ENCODE measurements around the gene RNF141.

The RNF141 gene

GRCh38 chr11:10476342-10476741 lies 64.6 kb downstream of the RNF141 start:
- Histone ChIP-seq H4K8ac (ENCODE audit: low read length) (no peak overlapping the region), H3K4me3 (ENCODE audit: insufficient read depth in 1 of 2, low read depth in 1 of 2, low read length in 2 of 2) (no peak overlapping the region), H4K91ac (ENCODE audit: low read length) (no peak overlapping the region), H2AK5ac (ENCODE audit: low read length, severe bottlenecking) (no peak overlapping the region), H3K18ac (ENCODE audit: low read depth in 1 of 2, low read length in 2 of 2) (no peak overlapping the region), H2BK15ac (ENCODE audit: low read depth, poor library complexity, severe bottlenecking) (no peak overlapping the region), H3K4me1 (ENCODE audit: control insufficient read depth, insufficient read depth, low read depth, low read length) (no peaks in the 10 kb centered on the region), H3K9me3 (ENCODE audit: control insufficient read depth, low read length) (no peaks in the 10 kb centered on the region), H2BK12ac (ENCODE audit: low read length in 2 of 2) (no peak overlapping the region), H3K79me1 (replicated peaks; ENCODE audit: low read length, poor library complexity, severe bottlenecking) (peaks cover 49% of the 10 kb centered on the region), H3K14ac (ENCODE audit: low read length in 2 of 2) (no peak overlapping the region), H2BK120ac (ENCODE audit: low read depth, low read length) (no peak overlapping the region), H3K4me2 (ENCODE audit: low read length, poor library complexity, severe bottlenecking) (no peak overlapping the region), H3K4ac (ENCODE audit: low read depth in 1 of 2, low read length in 2 of 2) (no peak overlapping the region), H3K36me3 (ENCODE audit: control insufficient read depth in 1 of 2, insufficient read depth in 2 of 2, low read depth in 1 of 2, low read length in 2 of 2) (peaks cover 44 to 82% of the 10 kb centered on the region in 2 experiments), H3K9ac (ENCODE audit: low read length) (no peak overlapping the region), H3K27ac (ENCODE audit: low read length, poor library complexity, severe bottlenecking) (no peak overlapping the region), H2AFZ (ENCODE audit: low read depth, low read length) (no peak overlapping the region), H3K27me3 (ENCODE audit: control insufficient read depth in 1 of 2, insufficient read depth in 1 of 2, low read length in 2 of 2) (no peaks in the 10 kb centered on the region), H2BK5ac (ENCODE audit: low read depth, low read length, poor library complexity, severe bottlenecking) (no peak overlapping the region), H3K23ac (ENCODE audit: low read length in 2 of 2) (no peak overlapping the region)
- 100% methylated on average over 1 of the region's 1 CpG for WGBS
- DNase-seq, result no peak

- Histone ChIP-seq H2BK15ac (ENCODE audit: low read depth, poor library complexity, severe bottlenecking) (no peak overlapping the region), H3K79me1 (replicated peaks; ENCODE audit: low read length, poor library complexity, severe bottlenecking) (peaks cover 40% of the 10 kb centered on the region), H3K4ac (ENCODE audit: low read depth in 1 of 2, low read length in 2 of 2) (no peak overlapping the region), H2AFZ (ENCODE audit: low read depth, low read length) (no peak overlapping the region), H3K27me3 (ENCODE audit: control insufficient read depth in 1 of 2, insufficient read depth in 1 of 2, low read length in 2 of 2) (no peaks in the 10 kb centered on the region), H2BK5ac (ENCODE audit: low read depth, low read length, poor library complexity, severe bottlenecking) (no peak overlapping the region), H3K4me3 (ENCODE audit: insufficient read depth in 1 of 2, low read depth in 1 of 2, low read length in 2 of 2) (no peak overlapping the region), H3K14ac (ENCODE audit: low read length in 2 of 2) (no peak overlapping the region), H2AK5ac (ENCODE audit: low read length, severe bottlenecking) (no peak overlapping the region), H2BK120ac (ENCODE audit: low read depth, low read length) (no peak overlapping the region), H3K9ac (ENCODE audit: low read length) (no peak overlapping the region), H3K9me3 (ENCODE audit: control insufficient read depth, low read length) (no peaks in the 10 kb centered on the region), H3K4me2 (ENCODE audit: low read length, poor library complexity, severe bottlenecking) (no peak overlapping the region), H2BK12ac (ENCODE audit: low read length in 2 of 2) (no peak overlapping the region), H4K91ac (ENCODE audit: low read length) (no peak overlapping the region), H3K27ac (ENCODE audit: low read length, poor library complexity, severe bottlenecking) (no peak overlapping the region), H4K8ac (ENCODE audit: low read length) (no peak overlapping the region), H3K18ac (ENCODE audit: low read depth in 1 of 2, low read length in 2 of 2) (no peak overlapping the region), H3K4me1 (ENCODE audit: control insufficient read depth, insufficient read depth, low read depth, low read length) (no peaks in the 10 kb centered on the region), H3K23ac (ENCODE audit: low read length in 2 of 2) (no peak overlapping the region), H3K36me3 (ENCODE audit: control insufficient read depth in 1 of 2, insufficient read depth in 2 of 2, low read depth in 1 of 2, low read length in 2 of 2) (peaks cover 37 to 65% of the 10 kb centered on the region in 2 experiments)
- no peak for DNase-seq
- whole genome bisulfite sequencing, result 95% methylated on average over 1 of the region's 2 CpGs
Measured at GRCh38 chr11:10474551-10474950, 66.4 kb downstream of the RNF141 start.

- H3K18ac ChIP-seq (ENCODE audit: low read depth in 1 of 2, low read length in 2 of 2), result no peak overlapping the region
- H2BK5ac ChIP-seq (ENCODE audit: low read depth, low read length, poor library complexity, severe bottlenecking), result no peak overlapping the region
- peaks cover 38% of the 10 kb centered on the region for H3K79me1 ChIP-seq (replicated peaks; ENCODE audit: low read length, poor library complexity, severe bottlenecking)
- no peaks in the 10 kb centered on the region for H3K9me3 ChIP-seq (ENCODE audit: control insufficient read depth, low read length)
- H4K8ac ChIP-seq (ENCODE audit: low read length), result no peak overlapping the region
- DNase-seq, result no peak
- no peak overlapping the region for H2AK5ac ChIP-seq (ENCODE audit: low read length, severe bottlenecking)
- no peak overlapping the region for H2BK12ac ChIP-seq (ENCODE audit: low read length in 2 of 2)
- no peak overlapping the region for H3K4ac ChIP-seq (ENCODE audit: low read depth in 1 of 2, low read length in 2 of 2)
- no peak overlapping the region for H2AFZ ChIP-seq (ENCODE audit: low read depth, low read length)
- peaks cover 32 to 53% of the 10 kb centered on the region in 2 experiments for H3K36me3 ChIP-seq (ENCODE audit: control insufficient read depth in 1 of 2, insufficient read depth in 2 of 2, low read depth in 1 of 2, low read length in 2 of 2)
- H3K27ac ChIP-seq (ENCODE audit: low read length, poor library complexity, severe bottlenecking), result no peak overlapping the region
- H3K4me3 ChIP-seq (ENCODE audit: insufficient read depth in 1 of 2, low read depth in 1 of 2, low read length in 2 of 2), result no peak overlapping the region
- H3K23ac ChIP-seq (ENCODE audit: low read length in 2 of 2), result no peak overlapping the region
- no peak overlapping the region for H2BK120ac ChIP-seq (ENCODE audit: low read depth, low read length)
- no peaks in the 10 kb centered on the region for H3K4me1 ChIP-seq (ENCODE audit: control insufficient read depth, insufficient read depth, low read depth, low read length)
- H3K9ac ChIP-seq (ENCODE audit: low read length), result no peak overlapping the region
- no peak overlapping the region for H3K14ac ChIP-seq (ENCODE audit: low read length in 2 of 2)
- no peaks in the 10 kb centered on the region for H3K27me3 ChIP-seq (ENCODE audit: control insufficient read depth in 1 of 2, insufficient read depth in 1 of 2, low read length in 2 of 2)
- no peak overlapping the region for H4K91ac ChIP-seq (ENCODE audit: low read length)
- 93% methylated on average over 4 of the region's 4 CpGs for WGBS
- H2BK15ac ChIP-seq (ENCODE audit: low read depth, poor library complexity, severe bottlenecking), result no peak overlapping the region
- H3K4me2 ChIP-seq (ENCODE audit: low read length, poor library complexity, severe bottlenecking), result no peak overlapping the region
Measured at GRCh38 chr11:10473371-10473770, 67.6 kb downstream of the RNF141 start.

- Histone ChIP-seq H3K4me3 (ENCODE audit: insufficient read depth in 1 of 2, low read depth in 1 of 2, low read length in 2 of 2) (no peak overlapping the region), H3K27ac (ENCODE audit: low read length, poor library complexity, severe bottlenecking) (no peak overlapping the region), H3K4me1 (ENCODE audit: control insufficient read depth, insufficient read depth, low read depth, low read length) (peaks cover 16% of the 10 kb centered on the region), H3K23ac (ENCODE audit: low read length in 2 of 2) (no peak overlapping the region), H3K18ac (ENCODE audit: low read depth in 1 of 2, low read length in 2 of 2) (no peak overlapping the region), H2AK5ac (ENCODE audit: low read length, severe bottlenecking) (no peak overlapping the region), H4K91ac (ENCODE audit: low read length) (no peak overlapping the region), H4K8ac (ENCODE audit: low read length) (no peak overlapping the region), H3K27me3 (ENCODE audit: control insufficient read depth in 1 of 2, insufficient read depth in 1 of 2, low read length in 2 of 2) (no peaks in the 10 kb centered on the region), H3K4me2 (ENCODE audit: low read length, poor library complexity, severe bottlenecking) (no peak overlapping the region), H3K9me3 (ENCODE audit: control insufficient read depth, low read length) (no peaks in the 10 kb centered on the region), H3K9ac (ENCODE audit: low read length) (no peak overlapping the region), H2BK5ac (ENCODE audit: low read depth, low read length, poor library complexity, severe bottlenecking) (no peak overlapping the region), H2BK15ac (ENCODE audit: low read depth, poor library complexity, severe bottlenecking) (no peak overlapping the region), H3K79me1 (replicated peaks; ENCODE audit: low read length, poor library complexity, severe bottlenecking) (peaks cover 42% of the 10 kb centered on the region), H2BK12ac (ENCODE audit: low read length in 2 of 2) (no peak overlapping the region), H3K14ac (ENCODE audit: low read length in 2 of 2) (no peak overlapping the region), H3K4ac (ENCODE audit: low read depth in 1 of 2, low read length in 2 of 2) (no peak overlapping the region), H2BK120ac (ENCODE audit: low read depth, low read length) (no peak overlapping the region), H3K36me3 (ENCODE audit: control insufficient read depth in 1 of 2, insufficient read depth in 2 of 2, low read depth in 1 of 2, low read length in 2 of 2) (peaks cover 26 to 62% of the 10 kb centered on the region in 2 experiments), H2AFZ (ENCODE audit: low read depth, low read length) (no peak overlapping the region)
- WGBS, result 90% methylated on average over 5 of the region's 5 CpGs
- no peak for DNase-seq
Measured at GRCh38 chr11:10462746-10463300, 78.2 kb downstream of the RNF141 start.

Data from mesenchymal stem cell (in vitro differentiated cells and primary cell).